H1 (cell line): ENCODE results near the gene WDR27. TPM values are rescaled to one million over a fixed set of nuclear protein-coding genes. Genes with fewer than 3 reads are reported as not detected.

ENCODE experiments used
- CBX5 ChIP-seq: fragments of 300-800, 300-1000 bp; sonication (generic); IDR thresholded peaks from 2 replicates; pipeline ENCODE4 v1.7.1; 2016; ENCODE audit warnings: antibody characterized with exemption, low read length, low read depth
- CBX8 ChIP-seq: fragments of 300-800, 300-1000 bp; sonication (generic); IDR thresholded peaks from 2 replicates; pipeline ENCODE4 v1.7.1; 2016; ENCODE audit warnings: low read depth, low read length, borderline replicate concordance
- CTBP2 ChIP-seq: IDR thresholded peaks from 2 replicates; pipeline ENCODE4 v1.7.0; 2011; ENCODE audit warnings: borderline replicate concordance, mild to moderate bottlenecking, moderate library complexity, mixed read lengths, low read length; ENCODE audit not compliant: insufficient read depth, insufficient read length
- FOSL1 ChIP-seq: IDR thresholded peaks from 2 replicates; pipeline ENCODE4 v1.6.1; 2011; ENCODE audit warnings: mild to moderate bottlenecking, low read depth, low read length, moderate library complexity; ENCODE audit not compliant: insufficient read depth
- HDAC6 ChIP-seq: IDR thresholded peaks from one replicate; pipeline ENCODE4 v1.7.1; 2012; ENCODE audit warnings: low read depth, mild to moderate bottlenecking, inconsistent platforms, low read length, moderate library complexity
- RBBP5 ChIP-seq: IDR thresholded peaks from 2 replicates; pipeline ENCODE4 v1.7.1; 2012; ENCODE audit warnings: low read depth, mild to moderate bottlenecking, inconsistent platforms, low read length, moderate library complexity, borderline replicate concordance
- RXRA ChIP-seq: IDR thresholded peaks from 2 replicates; pipeline ENCODE4 v1.6.1; 2011; ENCODE audit warnings: low read depth, mild to moderate bottlenecking, low read length, moderate library complexity; ENCODE audit not compliant: insufficient read depth
- polyA plus RNA-seq, 7 experiments: library from polyadenylated mRNA; depleted of rRNA in 3 of 7; stranded (reverse) in 5 of 7; unstranded in 2 of 7; fragments of >200 nt in 5 of 7; fragments of 200-250 nt in 2 of 7; gene quantifications; 1 replicate in 5 of 7; 2 replicates in 1 of 7; 4 replicates in 1 of 7; pipeline versions ENCODE4 v1.2.1 to v1.2.3, GENCODE V29; 2011 to 2013; ENCODE audit warnings: missing spikeins in 2 of 7, mixed read lengths in 2 of 7
- total RNA-seq: library from RNA; stranded (reverse); fragmentation: NEBNext Ultra II Directional; extraction: Animal tissue kit (Norgen Biotek cat#: 25700); gene quantifications from 2 replicates; pipeline ENCODE4 v1.2.1, GENCODE V29; 2021
- TF ChIP-seq, protein P1 (sequence below): IDR thresholded peaks from 2 replicates; pipeline ENCODE4 v1.6.1; 2012; ENCODE audit warnings: inconsistent platforms

Gene WDR27
- total and polyA plus RNA-seq, 2 of the 8 experiments (the other 6 are each of a cell fraction or from before 2014, with no cell fraction given), result 53.6 to 68.6 TPM

- TF ChIP-seq CBX5 (no peak), FOSL1 (no peak), HDAC6 (no peak), RXRA (no peak), RBBP5 (no peak), CBX8 (no peak), CTBP2 (no peak)
- TF ChIP-seq, protein P1, sequence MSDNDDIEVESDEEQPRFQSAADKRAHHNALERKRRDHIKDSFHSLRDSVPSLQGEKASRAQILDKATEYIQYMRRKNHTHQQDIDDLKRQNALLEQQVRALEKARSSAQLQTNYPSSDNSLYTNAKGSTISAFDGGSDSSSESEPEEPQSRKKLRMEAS, result no peak
Observed at GRCh38 chr6:169723991-169724493, 22.2 kb upstream of the WDR27 start (continued).
